Naive B cell (primary cell): ENCODE data around the gene TSPAN9. TPM values are rescaled to one million over a fixed set of nuclear protein-coding genes. Genes with fewer than 3 reads are reported as not detected.
A peak's percentile ranks its signal among the peaks of the same experiment; 100 is the strongest.

Experiments used
- ATAC-seq, 2 donors: fragments of 150-1000 bp; cut with Tn5 transposase; 2 replicates each; pipeline ENCODE4 v1.10.0; 2021; ENCODE audit warnings: low read depth in 2 of 2, mild to moderate bottlenecking in 2 of 2, moderate library complexity in 2 of 2
- DNase-seq: peaks from one replicate; pipeline ENCODE4 v3.0.0; 2022
- H3K27ac Mint-ChIP-seq, 6 donors: one replicate each; pipeline ENCODE4 v1.8.0; 2020 to 2022; ENCODE audit warnings: mild to moderate bottlenecking in 6 of 6, mixed read lengths in 6 of 6, moderate library complexity in 5 of 6, inconsistent platforms in 2 of 6
- H3K27me3 Mint-ChIP-seq, 3 donors: one replicate each; pipeline ENCODE4 v1.8.0; 2021 to 2022; ENCODE audit warnings: mixed read lengths in 3 of 3, mild to moderate bottlenecking in 1 of 3
- H3K36me3 Mint-ChIP-seq, 2 donors: one replicate each; pipeline ENCODE4 v1.8.0; 2020 to 2022; ENCODE audit warnings: mixed read lengths in 2 of 2, inconsistent platforms in 1 of 2, mild to moderate bottlenecking in 1 of 2
- H3K4me1 Mint-ChIP-seq, 3 donors: one replicate each; pipeline ENCODE4 v1.8.0; 2020 to 2022; ENCODE audit warnings: mixed read lengths in 3 of 3, inconsistent platforms in 1 of 3, mild to moderate bottlenecking in 1 of 3, moderate library complexity in 1 of 3
- H3K4me3 Mint-ChIP-seq, 8 donors: one replicate each; pipeline ENCODE4 v1.8.0; 2020 to 2022; ENCODE audit warnings: mild to moderate bottlenecking in 8 of 8, mixed read lengths in 8 of 8, moderate library complexity in 8 of 8, inconsistent platforms in 2 of 8
- H3K9me3 Mint-ChIP-seq, 7 donors: one replicate each; pipeline ENCODE4 v1.8.0; 2020 to 2022; ENCODE audit warnings: mixed read lengths in 7 of 7, mild to moderate bottlenecking in 5 of 7, inconsistent platforms in 2 of 7, moderate library complexity in 1 of 7
- polyA plus RNA-seq, 6 donors: library from polyadenylated mRNA; unstranded; fragments of 300-500 nt; fragmentation: Illumina TruSeq; gene quantifications; one replicate each; pipeline ENCODE4 v1.2.3, GENCODE V29; 2021; ENCODE audit warnings: low read depth in 6 of 6

TSPAN9 gene
- polyA plus RNA-seq, 6 donors from 2014 or later = 0.26 to 0.49 (median 0.41) TPM; not detected in 2

DNA sequence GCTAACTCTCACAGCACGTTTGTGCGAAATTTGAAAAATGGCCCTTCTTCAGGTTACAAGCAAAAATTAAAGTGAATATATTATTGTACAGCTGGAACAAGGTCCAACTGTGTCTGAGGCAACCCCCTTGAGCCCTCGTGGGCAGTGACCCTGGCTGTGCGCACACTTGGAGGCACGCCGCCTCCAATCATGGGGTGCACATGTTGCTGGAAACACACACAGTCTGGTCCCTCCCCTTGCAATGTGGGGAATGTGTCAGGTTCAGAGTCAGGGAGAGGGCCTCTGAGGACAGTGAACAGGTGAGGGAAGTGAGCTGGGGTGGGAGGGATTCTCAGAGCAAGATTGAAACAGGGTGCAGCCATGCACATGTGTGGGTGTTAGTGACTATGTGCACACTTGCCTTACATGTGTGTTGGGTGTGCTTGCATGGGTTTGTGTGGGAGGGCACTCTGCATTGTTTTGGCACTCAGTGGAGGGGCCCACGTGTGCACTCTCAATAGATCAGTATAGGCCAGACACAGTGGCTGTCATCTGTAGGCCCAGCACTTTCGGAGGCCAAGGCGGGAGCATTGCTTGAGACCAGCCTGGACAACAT is 9.6 kb downstream of the TSPAN9 start:
- DNase-seq = no peak
- Mint-ChIP-seq H3K27me3 (peaks cover 0 to 17% (median 0%) of the 10 kb centered on the region in 3 donors), H3K4me3 (peak overlapping the region in 1 of 8 donors; percentile 82), H3K9me3 (no peaks in the 10 kb centered on the region), H3K36me3 (no peaks in the 10 kb centered on the region), H3K27ac (no peak overlapping the region), H3K4me1 (no peaks in the 10 kb centered on the region)
- no peak for ATAC-seq

DNA sequence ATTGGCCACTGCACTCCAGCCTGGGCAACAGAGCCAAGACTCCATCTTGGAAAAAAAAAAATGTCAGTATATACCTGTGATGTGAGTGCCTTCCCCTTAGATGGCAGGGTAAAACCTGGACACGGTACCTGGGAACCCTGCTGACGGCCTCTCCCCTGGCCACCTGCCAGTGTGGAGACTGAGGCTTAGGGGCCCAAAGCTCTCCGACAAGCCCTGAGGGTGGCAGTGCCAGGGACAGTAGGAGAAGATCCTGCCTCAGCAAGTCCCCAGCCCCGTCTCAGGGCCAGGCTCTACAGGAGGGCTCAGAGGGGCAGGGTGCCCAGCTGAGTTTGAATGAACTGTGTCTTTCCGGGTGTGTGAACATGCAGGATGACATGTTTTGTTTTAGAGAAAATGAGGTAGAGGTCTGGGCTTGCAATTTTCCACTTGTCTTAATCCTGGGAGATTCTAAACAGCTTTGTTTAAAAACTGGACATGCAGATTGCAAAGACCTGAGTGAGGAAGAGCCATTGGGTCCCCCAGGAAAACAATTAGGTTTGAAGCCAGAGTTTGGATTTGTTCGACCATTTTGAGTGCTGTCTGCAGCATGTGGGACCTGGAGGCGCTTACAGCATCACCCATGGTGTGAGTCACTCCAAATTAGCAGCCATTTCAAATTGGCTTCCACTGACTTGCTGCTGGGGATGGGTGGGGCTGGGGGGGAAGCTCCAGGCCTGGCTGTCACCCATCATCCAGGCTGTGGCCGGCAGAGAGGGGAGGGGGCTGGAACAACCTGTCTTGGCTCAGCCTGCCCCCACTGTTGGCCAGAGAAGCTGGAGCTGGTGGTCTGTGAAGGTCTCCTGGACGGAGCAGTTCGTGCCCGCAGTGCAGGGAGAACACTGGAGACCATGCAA is 10.8 kb downstream of the TSPAN9 start:
- Mint-ChIP-seq H3K9me3 (no peaks in the 10 kb centered on the region), H3K4me3 (no peak overlapping the region), H3K36me3 (no peaks in the 10 kb centered on the region), H3K27ac (no peak overlapping the region), H3K27me3 (peaks cover 0 to 8% (median 0%) of the 10 kb centered on the region in 3 donors), H3K4me1 (no peaks in the 10 kb centered on the region)
- no peak for ATAC-seq
- no peak for DNase-seq

DNA sequence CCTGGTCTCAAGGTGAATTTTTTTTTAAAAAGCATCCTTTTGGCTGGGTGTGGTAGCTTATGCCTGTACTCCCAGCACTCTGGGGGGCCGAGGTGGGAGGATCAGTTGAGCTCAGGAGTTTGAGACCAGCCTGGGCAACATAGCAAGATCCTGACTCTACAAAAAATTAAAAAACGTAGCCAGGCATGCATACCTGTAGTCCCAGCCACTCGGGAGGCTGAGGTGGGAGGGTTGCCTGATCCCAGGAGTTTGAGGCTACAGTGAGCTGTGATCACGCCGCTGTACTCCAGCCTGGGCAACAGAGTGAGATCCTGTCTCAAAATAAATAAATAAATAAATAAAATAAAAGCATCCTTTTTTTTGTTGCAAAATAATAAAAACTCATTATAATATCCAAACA is 12.4 kb downstream of the TSPAN9 start:
- Mint-ChIP-seq H3K27ac (no peak overlapping the region), H3K9me3 (no peaks in the 10 kb centered on the region), H3K4me1 (no peaks in the 10 kb centered on the region), H3K36me3 (no peaks in the 10 kb centered on the region), H3K27me3 (peaks cover 0 to 8% (median 0%) of the 10 kb centered on the region in 3 donors), H3K4me3 (no peak overlapping the region)
- DNase-seq = no peak
- ATAC-seq = no peak

DNA sequence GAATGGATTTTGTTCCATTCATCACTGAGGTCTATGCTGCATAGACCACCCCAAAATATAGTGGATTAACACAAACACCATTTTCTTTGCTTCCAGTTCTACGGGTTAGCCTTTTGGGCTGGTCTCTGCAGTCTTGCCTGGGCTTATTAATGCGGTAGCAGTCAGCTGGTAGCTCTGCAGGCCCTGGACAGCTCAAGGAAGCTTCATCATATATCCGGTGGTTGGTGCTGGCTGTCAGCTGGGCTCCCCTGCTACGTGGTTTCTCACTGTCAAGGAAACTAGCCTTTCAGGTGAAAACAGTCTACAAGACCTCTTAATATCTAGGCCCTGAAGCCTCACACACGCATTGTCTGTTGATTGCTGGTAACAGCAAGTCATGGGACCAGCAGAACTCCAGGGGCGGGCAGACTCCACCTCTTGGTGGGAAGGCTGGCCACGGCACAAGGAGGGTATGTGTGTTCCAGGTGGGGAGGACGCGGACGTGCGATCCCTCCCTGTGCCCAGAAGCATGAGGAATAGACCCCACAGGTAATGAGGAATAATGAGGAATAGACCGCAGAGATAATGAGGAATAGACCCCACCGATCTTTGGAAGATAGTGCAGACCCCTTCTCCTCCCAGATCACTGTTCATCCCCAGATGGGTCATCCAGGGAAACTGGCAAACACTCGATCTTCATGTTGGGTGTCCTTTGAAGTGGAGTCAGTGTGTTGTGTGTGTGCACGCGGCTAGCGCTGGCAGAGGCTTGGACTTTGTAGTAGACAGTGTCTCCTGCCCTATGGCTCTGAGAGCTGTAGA is 13.3 kb downstream of the TSPAN9 start:
- Mint-ChIP-seq H3K27me3 (peaks cover 0 to 8% (median 0%) of the 10 kb centered on the region in 3 donors), H3K9me3 (no peaks in the 10 kb centered on the region), H3K4me3 (no peak overlapping the region), H3K27ac (peak overlapping the region in 1 of 6 donors; percentile 20), H3K4me1 (no peaks in the 10 kb centered on the region), H3K36me3 (no peaks in the 10 kb centered on the region)
- no peak for ATAC-seq
- no peak for DNase-seq

DNA sequence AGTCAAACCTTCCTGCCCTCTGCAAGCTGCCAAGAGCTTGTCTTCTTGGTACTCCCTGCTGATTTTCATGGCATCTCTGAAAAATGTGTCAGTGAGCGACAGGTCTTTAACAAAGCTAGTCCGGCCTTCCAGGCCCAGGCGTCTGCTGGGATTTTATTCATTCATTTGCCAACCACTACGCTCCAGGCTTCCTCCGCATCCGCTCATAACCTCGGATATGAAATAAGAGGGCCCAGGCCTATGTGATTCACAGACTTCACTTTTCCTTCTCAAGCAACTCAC is 13.8 kb downstream of the TSPAN9 start:
- Mint-ChIP-seq H3K27me3 (peaks cover 0 to 8% (median 0%) of the 10 kb centered on the region in 3 donors), H3K9me3 (peaks cover 0 to under 1% (median under 1%) of the 10 kb centered on the region in 7 donors), H3K4me3 (no peak overlapping the region), H3K27ac (no peak overlapping the region), H3K4me1 (no peaks in the 10 kb centered on the region), H3K36me3 (peaks cover 0 to 2% of the 10 kb centered on the region in 2 donors)
- ATAC-seq (no peak), DNase-seq (no peak)

DNA sequence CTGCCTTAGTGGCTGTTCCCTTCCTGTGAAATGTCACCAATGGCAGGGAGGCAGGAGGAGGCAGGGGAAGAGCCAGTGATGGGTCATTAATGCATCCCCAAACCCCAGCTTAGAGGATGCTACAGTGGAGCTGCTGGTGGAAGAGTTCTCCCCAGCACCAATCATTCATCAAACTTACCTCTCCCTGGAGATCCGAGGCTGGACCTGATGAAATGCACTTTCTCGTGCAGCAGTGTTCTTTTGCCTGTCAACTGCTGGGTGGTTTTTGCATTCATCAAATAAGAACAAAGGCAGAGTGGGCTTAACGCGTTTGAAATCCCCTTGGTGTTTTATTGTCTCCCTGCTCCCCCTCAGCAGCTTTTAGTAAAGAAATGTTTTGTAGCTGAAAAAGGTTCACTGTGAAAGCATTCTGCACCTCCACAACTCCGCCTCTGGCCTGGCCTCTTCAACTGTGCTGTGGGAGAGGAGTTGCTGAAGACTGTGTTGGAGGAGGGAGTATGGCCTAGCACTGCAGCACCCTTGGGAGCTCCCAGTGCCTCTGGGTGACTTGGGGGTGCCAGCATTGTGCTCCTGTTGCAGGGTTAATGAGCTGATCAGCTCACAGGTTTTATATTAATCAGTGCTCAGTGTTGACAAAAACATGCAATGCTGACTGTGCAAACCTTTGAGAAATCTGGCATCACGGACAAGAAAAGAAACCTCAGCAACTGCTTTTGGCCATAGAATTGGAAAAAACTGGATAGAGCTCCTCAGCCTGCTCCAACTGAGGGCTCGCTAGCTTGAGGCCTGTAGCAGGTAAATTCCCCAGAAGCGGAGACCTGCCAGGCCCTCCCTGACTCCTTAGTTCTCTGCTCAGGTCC is 14.4 kb downstream of the TSPAN9 start:
- peaks cover 0 to 5% (median 0%) of the 10 kb centered on the region in 3 donors for H3K27me3 Mint-ChIP-seq
- ATAC-seq (no peak), DNase-seq (no peak)
- no peak overlapping the region for H3K27ac Mint-ChIP-seq
- peaks cover 0 to 8% of the 10 kb centered on the region in 2 donors for H3K36me3 Mint-ChIP-seq
- peaks cover 2 to 7% (median 5%) of the 10 kb centered on the region in 7 donors for H3K9me3 Mint-ChIP-seq
- H3K4me3 Mint-ChIP-seq = no peak overlapping the region
- H3K4me1 Mint-ChIP-seq = no peaks in the 10 kb centered on the region

DNA sequence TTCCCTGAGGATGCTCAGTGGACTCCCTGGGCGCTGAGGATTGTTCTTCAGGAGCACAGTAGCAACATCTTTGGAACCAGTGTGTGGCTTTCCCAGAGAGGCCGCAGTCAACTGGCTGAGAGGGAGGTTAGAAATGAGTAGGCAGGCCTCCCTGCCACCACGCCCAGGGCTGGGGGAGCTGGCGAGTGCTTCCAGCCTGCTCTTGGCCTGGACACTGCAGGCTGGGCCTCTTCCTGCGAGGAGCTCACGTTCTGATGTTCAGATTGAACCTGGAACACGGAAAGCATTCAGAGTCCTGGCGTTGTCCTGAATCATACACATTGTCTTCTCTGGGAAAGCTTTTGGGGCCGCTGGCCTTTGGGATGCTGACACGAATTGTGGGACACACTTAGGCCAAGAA is 15.6 kb downstream of the TSPAN9 start:
- Mint-ChIP-seq H3K27ac (no peak overlapping the region), H3K4me3 (no peak overlapping the region)

DNA sequence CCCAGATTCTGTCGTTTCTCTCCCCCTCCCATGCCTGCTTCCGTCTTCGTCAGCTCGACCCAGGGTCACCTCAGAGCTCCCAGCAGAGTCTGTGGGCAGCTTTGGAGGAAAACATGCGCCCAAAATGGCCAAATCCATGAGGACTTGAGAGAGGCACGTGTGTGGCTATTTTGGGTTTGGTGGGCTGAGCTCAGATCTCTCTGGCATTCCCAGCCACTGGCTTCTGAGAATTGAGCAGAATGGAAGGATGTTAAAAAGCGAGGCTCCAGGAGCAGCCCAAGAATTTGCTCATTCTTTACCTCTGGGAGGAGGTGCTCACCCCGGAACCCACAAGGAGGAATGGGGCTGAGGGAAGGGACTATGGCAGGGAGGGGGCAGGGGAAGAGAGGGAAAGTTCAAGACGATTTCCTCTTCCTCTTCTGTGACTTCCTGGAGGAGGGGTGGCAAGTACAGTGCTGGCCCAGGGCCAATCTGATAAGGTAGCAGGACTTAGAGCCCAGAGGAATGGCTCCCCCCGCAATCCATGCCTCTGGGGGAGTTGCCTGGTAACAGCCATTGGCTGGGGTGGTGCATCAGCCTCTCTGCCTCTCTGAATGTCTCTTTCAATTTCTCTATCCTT is 20.1 kb downstream of the TSPAN9 start:
- H3K9me3 Mint-ChIP-seq = peaks cover 15 to 48% (median 29%) of the 10 kb centered on the region in 7 donors
- peaks cover 5 to 45% of the 10 kb centered on the region in 2 donors for H3K36me3 Mint-ChIP-seq
- peaks cover 9 to 14% (median 10%) of the 10 kb centered on the region in 3 donors for H3K4me1 Mint-ChIP-seq
- H3K27ac Mint-ChIP-seq = peak overlapping the region in 3 of 6 donors; percentile 33 to 76 (median 71)
- H3K27me3 Mint-ChIP-seq = peaks cover 0 to 24% (median 10%) of the 10 kb centered on the region in 3 donors
- peak overlapping the region in 4 of 8 donors; percentile 1 to 63 (median 58) for H3K4me3 Mint-ChIP-seq
- no peak for DNase-seq
- ATAC-seq = no peak

More for the DNA sequence above, 15.6 kb downstream of the TSPAN9 start:
- H3K27me3 Mint-ChIP-seq = peaks cover 0 to 3% (median 0%) of the 10 kb centered on the region in 3 donors
- peaks cover 3 to 7% (median 5%) of the 10 kb centered on the region in 3 donors for H3K4me1 Mint-ChIP-seq
- DNase-seq (no peak), ATAC-seq (no peak)
- peaks cover 4 to 15% (median 6%) of the 10 kb centered on the region in 7 donors for H3K9me3 Mint-ChIP-seq
- H3K36me3 Mint-ChIP-seq = peaks cover 0 to 13% of the 10 kb centered on the region in 2 donors

DNA sequence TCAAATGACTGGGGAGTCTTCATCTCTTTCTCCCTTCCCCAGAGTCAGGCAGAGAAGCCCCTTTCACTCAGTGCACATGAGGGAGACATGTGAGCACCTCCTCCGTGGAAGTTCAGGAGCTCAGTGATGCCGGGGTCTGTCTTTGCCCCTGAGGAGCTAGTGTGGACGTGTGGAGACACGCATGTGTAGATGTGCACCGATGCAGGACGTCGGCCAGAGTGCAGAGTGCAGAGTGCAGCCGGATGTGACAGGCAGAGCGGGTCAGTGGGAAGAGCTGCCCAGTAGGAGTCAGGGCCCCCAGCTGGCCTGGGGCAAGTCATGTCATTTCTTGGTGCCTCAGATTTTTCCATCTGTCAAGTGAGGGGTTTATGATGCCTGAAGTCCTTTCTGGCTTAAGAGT is 20.7 kb downstream of the TSPAN9 start:
- peak overlapping the region in 3 of 8 donors; percentile 3 to 76 (median 57) for H3K4me3 Mint-ChIP-seq
- peaks cover 0 to 24% (median 10%) of the 10 kb centered on the region in 3 donors for H3K27me3 Mint-ChIP-seq
- ATAC-seq = no peak

DNA sequence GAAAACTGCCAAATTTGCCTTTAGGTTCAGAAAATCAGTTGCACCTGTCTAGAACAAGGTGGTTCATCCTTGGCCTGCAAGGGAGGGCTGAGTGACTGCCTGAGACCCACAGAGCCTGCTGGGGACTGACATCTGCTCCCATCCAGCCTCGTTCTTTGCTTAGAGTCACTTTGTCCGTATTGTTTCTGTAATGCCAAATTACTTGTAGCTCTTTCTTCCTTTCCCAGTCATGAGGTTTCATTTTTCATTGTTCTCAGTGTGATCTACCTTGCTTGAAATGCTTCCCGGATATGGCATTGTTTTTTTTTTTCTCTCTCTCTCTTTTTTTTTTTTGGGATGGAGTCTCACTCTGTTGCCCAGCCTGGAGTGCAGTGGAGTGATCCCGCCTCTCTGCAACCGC is 21.3 kb downstream of the TSPAN9 start:
- peaks cover 9 to 14% (median 10%) of the 10 kb centered on the region in 3 donors for H3K4me1 Mint-ChIP-seq
- peak overlapping the region in 2 of 8 donors; percentile 3 to 57 for H3K4me3 Mint-ChIP-seq
- ATAC-seq (no peak), DNase-seq (no peak)
- H3K36me3 Mint-ChIP-seq = peaks cover 5 to 45% of the 10 kb centered on the region in 2 donors
- H3K27ac Mint-ChIP-seq = no peak overlapping the region
- peaks cover 0 to 30% (median 10%) of the 10 kb centered on the region in 3 donors for H3K27me3 Mint-ChIP-seq
- H3K9me3 Mint-ChIP-seq = peaks cover 15 to 48% (median 29%) of the 10 kb centered on the region in 7 donors

More for the DNA sequence above, 20.7 kb downstream of the TSPAN9 start:
- Mint-ChIP-seq H3K4me1 (peaks cover 9 to 14% (median 10%) of the 10 kb centered on the region in 3 donors), H3K27ac (peak overlapping the region in 2 of 6 donors; percentile 33 to 71), H3K9me3 (peaks cover 15 to 48% (median 29%) of the 10 kb centered on the region in 7 donors), H3K36me3 (peaks cover 5 to 45% of the 10 kb centered on the region in 2 donors)
- DNase-seq = no peak

DNA sequence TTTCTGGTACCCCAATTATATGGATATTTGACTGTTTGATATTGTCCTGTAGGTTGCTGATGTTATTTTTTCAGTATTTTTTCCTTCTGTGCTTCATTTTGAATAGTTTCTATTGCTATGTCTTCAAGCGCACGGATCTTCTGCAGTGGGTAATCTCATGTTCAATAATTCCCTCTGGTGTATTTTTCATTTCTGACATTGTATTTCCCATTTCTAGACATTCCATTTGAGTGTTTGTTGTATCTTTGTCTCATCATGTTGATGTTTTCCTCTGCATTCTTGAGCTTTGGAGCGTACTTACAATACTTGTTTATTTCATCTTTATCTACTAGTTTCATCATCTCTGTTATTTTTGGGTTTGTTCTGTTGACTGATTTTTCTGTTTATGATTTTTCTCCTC is 22.0 kb downstream of the TSPAN9 start:
- H3K4me1 Mint-ChIP-seq = peaks cover 9 to 14% (median 10%) of the 10 kb centered on the region in 3 donors
- peak overlapping the region in 1 of 8 donors; percentile 57 for H3K4me3 Mint-ChIP-seq
- peaks cover 5 to 37% (median 10%) of the 10 kb centered on the region in 3 donors for H3K27me3 Mint-ChIP-seq
- peak overlapping the region in 1 of 6 donors; percentile 68 for H3K27ac Mint-ChIP-seq
- H3K9me3 Mint-ChIP-seq = peaks cover 15 to 48% (median 29%) of the 10 kb centered on the region in 7 donors
- peaks cover 5 to 45% of the 10 kb centered on the region in 2 donors for H3K36me3 Mint-ChIP-seq
- ATAC-seq (no peak), DNase-seq (no peak)
